K562 (cell line): ENCODE results near the gene SANBR. TPM values are rescaled to one million over a fixed set of nuclear protein-coding genes. Genes with fewer than 3 reads are reported as not detected.

Experiments used
- ASH1L ChIP-seq: fragments of 450-650 bp; IDR thresholded peaks from 2 replicates; pipeline ENCODE4 v1.6.1; 2018; ENCODE audit warnings: borderline replicate concordance, mild to moderate bottlenecking, low read depth; ENCODE audit not compliant: partially characterized antibody
- BHLHE40 ChIP-seq: IDR thresholded peaks from 2 replicates; pipeline ENCODE4 v1.6.1; 2011; ENCODE audit warnings: low read length, improper control_type of control experiment
- CREB5 ChIP-seq: fragments of 250-450 bp; sonication (Bioruptor Pico); IDR thresholded peaks from 2 replicates; pipeline ENCODE4 v1.5.0; 2020; ENCODE audit warnings: mild to moderate bottlenecking
- CXXC5 ChIP-seq: fragments of 250-450 bp; sonication (Bioruptor Pico); IDR thresholded peaks from 2 replicates; pipeline ENCODE4 v1.8.0; 2022; ENCODE audit warnings: inconsistent platforms, mild to moderate bottlenecking, moderate library complexity
- EGR1 ChIP-seq: fragments of 450-650 bp; conservative IDR thresholded peaks from 2 replicates; pipeline ENCODE4 v1.6.1; 2017; ENCODE audit warnings: mild to moderate bottlenecking
- ETV1 ChIP-seq: fragments of 450-650 bp; conservative IDR thresholded peaks from 2 replicates; pipeline ENCODE4 v1.6.1; 2016; ENCODE audit warnings: missing genetic modification characterization, control low read depth, low read depth, missing compliant biosample characterization
- ILF3 ChIP-seq: fragments of 450-650 bp; IDR thresholded peaks from 2 replicates; pipeline ENCODE4 v1.6.1; 2018; ENCODE audit warnings: antibody characterized with exemption, mild to moderate bottlenecking, moderate library complexity, borderline replicate concordance
- KAT8 ChIP-seq: fragments of 450-650 bp; IDR thresholded peaks from 2 replicates; pipeline ENCODE4 v1.6.1; 2016; ENCODE audit warnings: low read depth, mild to moderate bottlenecking
- MBD1 ChIP-seq: fragments of 250-450 bp; sonication (Bioruptor Pico); IDR thresholded peaks from 2 replicates; pipeline ENCODE4 v1.8.0; 2022; ENCODE audit warnings: inconsistent platforms
- MYC ChIP-seq, 2 experiments: fragments of 250-450 bp in 1 of 2; sonication (Bioruptor Pico) in 1 of 2; IDR thresholded peaks; 2 replicates each; pipeline versions ENCODE4 v1.5.1 to v1.6.1; 2012 to 2021; ENCODE audit warnings: low read depth in 2 of 2, borderline replicate concordance in 1 of 2, improper control_type of control experiment in 1 of 2, low read length in 1 of 2, mild to moderate bottlenecking in 1 of 2, moderate library complexity in 1 of 2
- PCBP1 ChIP-seq: fragments of 200-400 bp; formaldehyde crosslinking; IDR thresholded peaks from 2 replicates; pipeline ENCODE4 v1.6.1; 2018; ENCODE audit warnings: mild to moderate bottlenecking, low read depth, low read length; ENCODE audit not compliant: poor library complexity, severe bottlenecking
- RERE ChIP-seq: sonication (generic); formaldehyde crosslinking; IDR thresholded peaks from 2 replicates; pipeline ENCODE4 v1.8.0; 2023; ENCODE audit warnings: missing genetic modification reagents, mild to moderate bottlenecking, borderline replicate concordance
- SMARCE1 ChIP-seq: fragments of 450-650 bp; IDR thresholded peaks from 2 replicates; pipeline ENCODE4 v1.7.1; 2016; ENCODE audit warnings: mild to moderate bottlenecking
- TAF7 ChIP-seq: fragments of 450-650 bp; IDR thresholded peaks from 2 replicates; pipeline ENCODE4 v1.6.1; 2016; ENCODE audit warnings: missing genetic modification characterization, missing compliant biosample characterization
- polyA plus RNA-seq, 8 experiments: library from polyadenylated mRNA; depleted of rRNA in 4 of 8; stranded (reverse) in 5 of 8; unstranded in 3 of 8; fragments of >200 nt; fragmentation: Nextera tagmentation in 2 of 8; fragmentation: Illumina TruSeq in 1 of 8; extraction: Ambion mirVana in 2 of 8; extraction: Trizol in 1 of 8; gene quantifications; 2 replicates each; pipeline versions ENCODE4 v1.2.1 to v1.2.3, GENCODE V29; 2011 to 2014; ENCODE audit warnings: inconsistent platforms in 1 of 8, missing spikeins in 1 of 8
- total RNA-seq, 7 experiments: library from RNA; depleted of rRNA in 6 of 7; stranded (reverse); fragments of >200 nt in 6 of 7; fragmentation: Illumina TruSeq in 2 of 7; extraction: Trizol in 2 of 7; gene quantifications; 2 replicates each; pipeline versions ENCODE4 v1.2.1 to v1.2.3, GENCODE V29; 2011 to 2021; ENCODE audit warnings: low replicate concordance in 1 of 7

The SANBR gene
- total and polyA plus RNA-seq, 9 of the 15 experiments (the other 6 are each of a cell fraction or from before 2014, with no cell fraction given): 1.5 to 7.7 (median 6.2) TPM

- TF ChIP-seq TAF7 (tag) (peak; percentile 63), EGR1 (no peak), KAT8 (no peak), MBD1 (no peak), ETV1 (tag) (peak; percentile 86), PCBP1 (no peak), ILF3 (no peak), BHLHE40 (peak; percentile 56; the same call in 1 of the 2 replicates), RERE (CRISPR knock-in tag) (no peak), MYC (IDR thresholded peaks at IDR 0.05; ENCODE audit: low read depth, low read length) (peak; percentile 53; the same call in 1 of the 2 replicates), MYC (CRISPR knock-in tag; IDR thresholded peaks at IDR 0.05; ENCODE audit: borderline replicate concordance, low read depth) (no peak), SMARCE1 (no peak; the same call in 1 of the 2 replicates), CXXC5 (CRISPR knock-in tag) (peak; percentile 81), ASH1L (peak; percentile 52), CREB5 (0 out of 2 replicates have a peak, but pooled peaks have one; percentile 43)
These were observed 48.6 kb upstream of the SANBR start (continued) for GRCh38 chr2:61017003-61017555.
